ENCODE data around the gene COL9A1.
"Not testable (repeated sequence)": the region's sequence is repeated elsewhere in the genome, so short reads cannot be mapped to it uniquely, and the experiment has no call there.

DNA sequence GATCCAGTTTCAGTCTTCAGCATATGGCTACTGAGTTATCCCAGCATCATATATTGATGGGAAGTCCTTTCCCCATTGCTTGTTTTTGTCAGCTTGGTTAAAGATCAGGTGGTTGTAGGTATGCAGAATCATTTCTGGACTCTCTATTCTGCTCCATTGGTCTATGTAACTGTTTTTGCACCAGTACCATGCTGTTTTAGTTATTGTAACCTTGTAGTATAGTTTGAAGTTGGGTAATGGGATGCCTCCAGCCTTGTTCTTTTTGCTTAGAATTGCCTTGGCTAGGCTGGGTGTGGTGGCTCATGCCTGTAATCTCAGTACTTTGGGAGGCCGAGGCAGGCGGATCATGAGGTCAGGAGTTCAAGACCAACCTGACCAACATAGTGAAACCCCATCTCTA lies 36.9 kb upstream of the COL9A1 start:
- TF ChIP-seq, protein P1, sequence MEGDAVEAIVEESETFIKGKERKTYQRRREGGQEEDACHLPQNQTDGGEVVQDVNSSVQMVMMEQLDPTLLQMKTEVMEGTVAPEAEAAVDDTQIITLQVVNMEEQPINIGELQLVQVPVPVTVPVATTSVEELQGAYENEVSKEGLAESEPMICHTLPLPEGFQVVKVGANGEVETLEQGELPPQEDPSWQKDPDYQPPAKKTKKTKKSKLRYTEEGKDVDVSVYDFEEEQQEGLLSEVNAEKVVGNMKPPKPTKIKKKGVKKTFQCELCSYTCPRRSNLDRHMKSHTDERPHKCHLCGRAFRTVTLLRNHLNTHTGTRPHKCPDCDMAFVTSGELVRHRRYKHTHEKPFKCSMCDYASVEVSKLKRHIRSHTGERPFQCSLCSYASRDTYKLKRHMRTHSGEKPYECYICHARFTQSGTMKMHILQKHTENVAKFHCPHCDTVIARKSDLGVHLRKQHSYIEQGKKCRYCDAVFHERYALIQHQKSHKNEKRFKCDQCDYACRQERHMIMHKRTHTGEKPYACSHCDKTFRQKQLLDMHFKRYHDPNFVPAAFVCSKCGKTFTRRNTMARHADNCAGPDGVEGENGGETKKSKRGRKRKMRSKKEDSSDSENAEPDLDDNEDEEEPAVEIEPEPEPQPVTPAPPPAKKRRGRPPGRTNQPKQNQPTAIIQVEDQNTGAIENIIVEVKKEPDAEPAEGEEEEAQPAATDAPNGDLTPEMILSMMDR (IDR thresholded peaks at IDR 0.05; ENCODE audit: low read length): not testable (repeated sequence)
- not testable (repeated sequence) for TF ChIP-seq EZH2 (optimal IDR thresholded peaks at IDR 0.05; ENCODE audit: low read depth, low read length)
